GM19239 (cell line): ENCODE measurements around the gene CRADD.

Experiments used
- DNase-seq: peaks from one replicate; pipeline ENCODE4 v3.0.0; 2011; ENCODE audit warnings: low spot score; ENCODE audit not compliant: insufficient read length
- FAIRE-seq: peaks from 2 replicates; lab custom pipeline; 2011; peaks lifted over from hg19 to GRCh38; lab: Jason Lieb, UNC

The CRADD gene

GRCh38 chr12:93669452-93669851, 7.7 kb upstream of the CRADD start:
- DNase-seq (no peak), FAIRE-seq (no peak)

- DNase-seq (no peak), FAIRE-seq (no peak)
Observed at GRCh38 chr12:93670104-93670503, 7.1 kb upstream of the CRADD start.

GRCh38 chr12:93671044-93671443, 6.1 kb upstream of the CRADD start:
- DNase-seq (no peak), FAIRE-seq (no peak)

DNA sequence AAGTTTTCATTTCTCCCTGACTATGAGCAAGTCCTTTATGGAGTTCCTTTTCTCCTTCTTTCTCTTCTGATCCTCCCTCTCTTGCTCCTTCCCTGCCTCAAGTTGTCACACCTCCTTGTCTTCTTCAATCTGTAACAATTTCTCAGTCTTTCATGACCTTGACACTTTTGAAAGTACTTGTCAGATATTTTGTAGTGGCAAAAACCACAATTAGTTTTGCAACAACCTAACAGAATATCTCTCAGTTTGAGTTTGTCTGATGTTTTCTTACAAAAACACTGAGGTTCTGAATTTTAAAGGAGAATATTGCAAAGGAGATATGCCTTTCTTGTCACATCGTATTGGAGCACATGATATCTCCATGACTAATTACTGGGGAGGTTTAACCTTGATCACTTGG, 4.1 kb upstream of the CRADD start:
- peak; percentile 57 for FAIRE-seq
- no peak for DNase-seq

DNA sequence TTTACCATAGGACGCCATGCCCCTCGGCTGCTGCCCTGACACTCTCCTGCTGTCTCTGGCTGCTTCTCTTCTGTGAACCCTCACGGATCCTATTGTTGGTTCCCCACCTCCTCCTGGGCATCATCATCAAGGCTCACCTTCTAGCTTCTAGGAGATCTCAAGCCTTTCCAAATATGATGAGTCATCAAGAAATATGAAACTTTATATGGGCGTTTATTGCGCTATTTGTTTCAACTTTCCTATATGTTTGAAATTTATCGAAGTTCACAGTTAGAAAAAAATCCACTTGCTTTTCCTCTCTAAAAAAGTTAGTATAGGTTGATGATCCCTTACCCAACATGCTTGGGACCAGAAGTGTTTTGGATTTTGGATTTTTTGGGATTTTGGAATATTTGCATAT, 2.8 kb upstream of the CRADD start:
- DNase-seq (no peak), FAIRE-seq (no peak)

DNA sequence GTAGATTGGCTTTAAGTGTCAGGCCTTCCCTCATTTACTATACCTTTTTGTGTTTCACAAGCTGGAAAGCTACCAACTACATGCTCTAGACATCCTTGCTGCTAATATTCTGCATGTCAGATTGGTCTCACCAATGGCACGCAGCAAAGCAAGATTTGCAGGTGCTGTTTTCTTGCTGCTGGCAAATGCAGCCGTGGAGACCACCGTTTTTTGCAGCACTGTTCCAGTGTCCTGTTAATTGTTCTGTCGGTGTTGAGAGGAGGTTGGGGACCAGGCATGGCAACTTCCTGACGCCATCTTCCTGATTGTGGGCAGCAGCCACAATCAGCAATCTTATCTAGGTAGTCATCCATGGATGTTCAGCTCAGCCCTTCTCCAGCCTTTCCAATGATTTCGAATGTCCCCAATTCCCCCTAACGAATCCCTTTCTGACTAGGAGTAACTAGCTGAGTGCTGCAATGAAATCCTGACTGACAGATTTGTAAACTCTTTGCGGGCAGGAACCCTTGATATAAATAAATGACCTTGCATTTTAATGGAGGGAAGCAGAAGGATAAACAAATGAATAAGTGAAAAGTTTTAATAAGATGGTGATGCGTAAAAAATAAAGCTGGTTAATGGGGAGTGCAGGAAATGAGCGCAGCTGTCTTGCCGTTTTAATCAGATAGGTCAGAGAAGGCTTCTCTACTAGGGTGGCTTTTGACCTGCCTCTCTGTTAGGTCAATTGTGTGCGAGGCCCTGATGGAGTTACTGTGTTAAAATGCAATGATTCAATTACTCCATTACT, 574 bp upstream of the CRADD start:
- FAIRE-seq (no peak), DNase-seq (no peak)

DNA sequence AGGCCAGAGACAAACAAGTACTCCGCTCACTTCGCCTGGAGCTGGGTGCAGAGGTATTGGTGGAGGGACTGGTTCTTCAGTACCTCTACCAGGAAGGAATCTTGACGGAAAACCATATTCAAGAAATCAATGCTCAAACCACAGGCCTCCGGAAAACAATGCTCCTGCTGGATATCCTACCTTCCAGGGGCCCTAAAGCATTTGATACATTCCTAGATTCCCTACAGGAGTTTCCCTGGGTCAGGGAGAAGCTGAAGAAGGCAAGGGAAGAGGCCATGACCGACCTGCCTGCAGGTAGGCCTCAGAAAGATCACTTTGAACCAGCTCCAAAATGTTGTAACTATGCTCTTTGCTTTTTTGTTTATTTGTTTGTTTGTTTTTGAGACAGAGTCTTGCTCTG, 1.6 kb downstream of the CRADD start:
- DNase-seq (no peak), FAIRE-seq (no peak)

GRCh38 chr12:93679308-93679925, 2.2 kb downstream of the CRADD start:
- FAIRE-seq (no peak), DNase-seq (no peak)

- DNase-seq (no peak), FAIRE-seq (no peak)
Observed at GRCh38 chr12:93680006-93680405, 2.8 kb downstream of the CRADD start.

DNA sequence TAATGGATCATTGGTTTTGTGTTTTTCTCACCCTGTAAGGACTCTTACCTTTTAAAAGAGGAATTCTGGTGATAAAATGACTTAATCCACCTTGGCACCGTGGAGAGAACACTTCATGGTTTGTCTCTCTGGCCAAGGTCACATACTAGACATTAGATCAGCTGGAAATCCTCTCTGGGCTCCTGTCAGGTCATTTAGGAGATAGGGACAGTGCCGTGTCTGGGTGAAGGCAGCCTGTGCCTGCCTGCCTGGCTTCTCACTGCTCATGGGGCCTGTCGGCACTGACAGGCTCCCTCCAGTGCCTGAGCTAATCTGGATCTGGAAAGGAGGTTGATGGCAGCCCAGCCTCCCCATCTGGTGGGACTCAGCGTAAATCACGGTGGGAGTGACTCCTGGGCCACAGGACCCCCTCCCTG, 5.7 kb downstream of the CRADD start:
- DNase-seq: no peak
- FAIRE-seq: no peak

DNA sequence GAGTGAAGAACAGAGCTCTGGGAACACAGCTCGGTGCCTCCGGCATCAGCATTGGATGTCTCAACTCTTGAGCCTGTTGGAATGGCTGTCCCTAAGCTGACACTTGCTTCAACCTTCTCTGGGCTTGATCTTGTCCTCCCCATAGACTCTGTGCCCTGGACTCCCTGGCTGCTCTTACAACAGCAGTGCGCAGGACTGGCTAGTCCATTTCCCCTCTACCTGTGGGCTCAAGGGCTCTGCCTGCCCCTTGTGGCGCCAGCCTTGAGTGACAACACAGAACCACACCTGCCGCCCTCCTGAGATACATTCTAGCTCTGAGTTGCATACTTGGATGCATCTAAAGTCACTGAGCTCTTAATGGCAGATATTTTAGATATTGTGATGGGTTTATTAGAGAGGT, 6.2 kb downstream of the CRADD start:
- FAIRE-seq (no peak), DNase-seq (no peak)

DNA sequence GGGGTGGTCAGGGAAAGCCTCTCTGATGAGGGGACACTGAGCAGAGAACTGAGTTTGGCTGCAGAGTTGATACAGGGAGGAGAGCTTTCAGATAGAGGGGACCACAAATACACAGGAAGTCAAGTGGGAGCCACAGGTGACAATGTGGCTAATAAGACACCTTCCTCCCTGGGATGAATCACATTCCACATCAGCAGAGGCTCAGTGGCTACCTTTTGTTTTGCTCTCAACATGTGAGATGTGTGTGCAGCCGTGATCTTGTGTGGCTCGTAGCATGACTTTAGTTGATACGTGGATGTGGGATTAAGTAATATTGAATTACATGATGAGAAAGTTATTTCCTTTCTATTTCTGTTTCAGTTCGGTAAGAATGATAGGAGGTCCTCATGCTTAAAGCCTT, 7.5 kb downstream of the CRADD start:
- no peak for FAIRE-seq
- DNase-seq: no peak

- no peak for FAIRE-seq
- no peak for DNase-seq
Observed at GRCh38 chr12:93686572-93687356, 9.6 kb downstream of the CRADD start.

GRCh38 chr12:93689076-93689834, 12.1 kb downstream of the CRADD start:
- no peak for FAIRE-seq
- no peak for DNase-seq

DNA sequence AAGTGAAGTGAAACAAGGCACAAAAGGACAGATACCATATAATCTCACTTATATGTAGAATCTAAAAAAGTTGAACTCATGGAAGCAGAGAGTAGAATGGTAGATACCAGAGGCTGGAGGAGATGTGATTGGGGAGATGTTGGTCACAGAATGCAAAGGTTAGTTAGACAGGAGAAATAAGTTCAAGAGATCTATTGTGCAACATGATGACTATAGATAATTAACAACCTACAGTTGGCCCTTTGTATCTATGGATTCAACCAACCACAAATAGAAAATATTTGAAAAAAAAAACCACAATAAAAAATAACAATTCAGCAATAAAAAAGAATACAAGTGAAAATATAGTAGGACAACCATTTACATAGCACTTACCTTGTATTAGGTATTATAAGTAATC, 19.3 kb downstream of the CRADD start:
- DNase-seq: no peak
- FAIRE-seq: no peak

- FAIRE-seq (no peak), DNase-seq (no peak)
Observed at GRCh38 chr12:93698307-93699092, 21.3 kb downstream of the CRADD start.

- FAIRE-seq (no peak), DNase-seq (no peak)
Observed at GRCh38 chr12:93699271-93700145, 22.3 kb downstream of the CRADD start.

GRCh38 chr12:93702707-93703315, 25.6 kb downstream of the CRADD start:
- FAIRE-seq (no peak), DNase-seq (no peak)
